IPS-18c (cell line): Measurements from ENCODE around the gene TSR3.

Source experiments
- H3K4me3 ChIP-seq: 2 replicates; pipeline ENCODE4 v1.7.0; 2013; ENCODE audit warnings: low read depth, mild to moderate bottlenecking, low read length, moderate library complexity; ENCODE audit not compliant: insufficient read depth
- H3K9me3 ChIP-seq: one replicate; pipeline ENCODE4 v1.6.1; 2013; ENCODE audit warnings: mild to moderate bottlenecking, low read length, moderate library complexity; ENCODE audit not compliant: control insufficient read depth, insufficient read depth

Gene TSR3

DNA sequence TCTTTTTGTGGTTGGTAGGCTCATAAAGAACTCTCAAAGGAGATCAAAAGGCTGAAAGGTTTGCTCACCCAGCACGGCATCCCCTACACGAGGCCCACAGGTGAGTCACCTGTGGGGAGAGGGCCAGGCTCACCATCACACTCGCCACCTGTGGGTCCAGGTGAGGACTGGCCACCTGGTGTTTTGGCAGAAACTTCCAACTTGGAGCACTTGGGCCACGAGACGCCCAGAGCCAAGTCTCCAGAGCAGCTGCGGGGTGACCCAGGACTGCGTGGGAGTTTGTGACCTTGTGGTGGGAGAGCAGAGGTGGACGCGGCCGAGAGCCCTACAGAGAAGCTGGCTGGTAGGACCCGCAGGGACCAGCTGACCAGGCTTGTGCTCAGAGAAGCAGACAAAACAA, 11.1 kb upstream of the TSR3 start:
- Histone ChIP-seq H3K9me3 (no peaks in the 10 kb centered on the region), H3K4me3 (no peak overlapping the region)

- no peak overlapping the region for H3K4me3 ChIP-seq
- H3K9me3 ChIP-seq, result no peaks in the 10 kb centered on the region
Measured at GRCh38 chr16:1361685-1362360, 10.1 kb upstream of the TSR3 start.

- Histone ChIP-seq H3K9me3 (no peaks in the 10 kb centered on the region), H3K4me3 (no peak overlapping the region)
Measured at GRCh38 chr16:1357906-1358566, 6.4 kb upstream of the TSR3 start.

GRCh38 chr16:1356061-1356900, 4.6 kb upstream of the TSR3 start:
- no peak overlapping the region for H3K4me3 ChIP-seq
- H3K9me3 ChIP-seq, result no peaks in the 10 kb centered on the region

DNA sequence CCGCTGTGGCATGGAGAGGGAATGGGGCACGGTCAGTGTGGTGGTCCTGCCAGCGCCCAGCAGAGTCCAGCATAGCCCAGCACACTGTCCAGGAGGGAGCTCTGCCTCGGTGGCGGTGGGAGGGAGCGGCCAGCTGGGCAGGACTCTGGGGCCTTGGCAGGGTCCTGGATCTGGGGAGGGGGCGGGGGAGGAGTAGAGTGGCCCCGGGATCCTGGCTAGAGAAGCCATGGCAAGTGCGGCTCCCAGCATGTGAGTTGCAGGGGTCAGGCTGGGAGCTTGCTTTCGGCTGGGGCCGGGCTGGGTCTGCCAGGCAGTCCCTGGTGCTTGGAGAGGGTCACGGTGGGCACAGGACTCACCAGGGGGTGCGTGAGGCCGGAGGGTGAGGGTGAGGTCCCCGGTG, 3.9 kb upstream of the TSR3 start:
- Histone ChIP-seq H3K4me3 (no peak overlapping the region), H3K9me3 (no peaks in the 10 kb centered on the region)

DNA sequence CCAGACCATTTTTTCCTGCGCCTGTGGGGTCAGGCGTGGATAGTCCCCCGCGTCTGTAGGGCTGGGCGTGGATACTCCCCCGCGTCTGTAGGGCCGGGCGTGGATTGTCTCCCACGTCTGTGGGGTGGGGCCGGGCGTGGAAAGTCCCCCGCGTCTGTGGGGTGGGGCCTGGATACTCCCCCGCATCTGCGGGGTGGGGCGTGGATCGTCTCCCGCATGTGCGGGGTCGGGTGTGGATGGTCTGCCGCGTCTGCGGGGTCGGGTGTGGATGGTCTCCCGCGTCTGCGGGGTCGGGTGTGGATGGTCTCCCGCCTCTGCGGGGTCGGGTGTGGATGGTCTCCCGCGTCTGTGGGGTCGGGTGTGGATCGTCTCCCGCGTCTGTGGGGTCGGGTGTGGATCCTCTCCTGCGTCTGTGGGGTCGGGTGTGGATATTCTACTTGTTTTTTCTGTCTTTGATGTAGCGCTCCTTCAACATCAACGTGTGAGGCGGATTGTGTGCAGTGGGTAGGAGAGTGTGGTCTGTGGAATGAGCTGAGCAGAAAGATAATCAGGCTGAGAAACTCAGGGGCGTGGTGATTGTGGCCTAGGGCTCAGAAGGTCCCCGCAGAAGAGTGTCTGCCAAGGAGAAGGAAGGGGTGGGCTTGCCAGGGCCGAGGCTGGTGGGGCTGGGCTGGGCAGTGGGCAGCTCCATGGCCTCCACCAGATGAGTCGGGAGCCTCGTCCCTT, 3.3 kb upstream of the TSR3 start:
- Histone ChIP-seq H3K9me3 (no peaks in the 10 kb centered on the region), H3K4me3 (no peak overlapping the region)

DNA sequence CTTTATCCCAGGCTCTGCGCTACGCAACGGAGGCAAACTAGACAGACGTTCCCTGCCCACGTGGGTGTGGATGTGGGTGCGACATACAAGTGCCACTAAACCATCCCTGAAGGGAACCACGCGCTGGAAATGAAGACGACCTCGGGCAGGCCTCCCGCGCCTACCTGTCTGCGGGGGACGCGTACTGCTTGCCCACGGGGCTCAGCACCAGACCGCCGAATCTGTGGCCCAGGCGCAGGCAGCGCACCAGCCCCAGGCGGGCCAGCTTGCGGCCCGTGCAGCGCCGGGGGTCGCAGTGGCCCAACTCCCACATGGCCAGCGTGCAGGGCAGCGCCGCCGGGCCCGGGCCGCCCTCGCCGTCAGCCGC, 480 bp downstream of the TSR3 start:
- Histone ChIP-seq H3K9me3 (no peaks in the 10 kb centered on the region), H3K4me3 (peak overlapping the region; percentile 95)

GRCh38 chr16:1350691-1351090, 987 bp downstream of the TSR3 start:
- Histone ChIP-seq H3K4me3 (peak overlapping the region; percentile 95), H3K9me3 (no peaks in the 10 kb centered on the region)

DNA sequence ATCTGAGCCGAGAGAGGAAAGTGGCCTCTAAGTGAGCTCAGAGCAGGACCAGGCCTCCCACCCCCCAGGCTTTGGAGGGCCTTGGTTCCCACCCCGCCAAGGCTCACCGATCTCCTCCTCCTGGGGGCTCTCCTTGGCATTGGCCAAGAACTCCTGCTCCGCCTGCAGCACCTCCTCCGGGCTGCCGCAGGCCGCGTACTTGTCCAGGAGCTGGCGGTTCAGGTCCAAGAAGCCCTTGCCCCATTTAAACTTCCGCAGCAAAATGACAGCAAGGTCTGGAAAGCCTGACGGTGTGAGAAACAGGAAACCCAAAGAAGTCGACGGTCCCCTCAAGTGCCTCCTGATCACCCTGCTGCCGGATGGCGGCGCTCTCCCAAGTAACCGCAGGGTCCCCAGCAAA, 1.7 kb downstream of the TSR3 start:
- no peaks in the 10 kb centered on the region for H3K9me3 ChIP-seq
- H3K4me3 ChIP-seq, result no peak overlapping the region

DNA sequence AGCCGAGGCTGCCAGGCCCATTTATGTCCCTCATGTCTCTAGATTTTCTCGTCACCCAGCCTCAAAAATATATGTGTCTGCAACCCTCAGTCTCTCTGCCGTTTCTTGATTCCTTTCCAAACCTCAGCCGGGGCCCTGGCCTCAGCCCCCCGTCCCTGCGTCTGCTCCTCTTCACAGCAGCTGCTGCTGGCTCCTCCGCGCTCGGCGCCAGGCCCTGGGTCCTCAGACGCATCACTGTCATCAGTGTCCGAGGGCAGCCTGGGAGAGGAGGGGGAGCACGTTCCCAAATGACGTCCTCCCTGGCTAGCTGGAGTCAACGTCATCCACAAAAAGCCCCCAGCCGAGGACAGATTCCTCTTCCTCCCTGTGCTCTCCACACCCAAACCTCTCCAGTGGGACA, 2.3 kb downstream of the TSR3 start:
- Histone ChIP-seq H3K4me3 (no peak overlapping the region), H3K9me3 (no peaks in the 10 kb centered on the region)

DNA sequence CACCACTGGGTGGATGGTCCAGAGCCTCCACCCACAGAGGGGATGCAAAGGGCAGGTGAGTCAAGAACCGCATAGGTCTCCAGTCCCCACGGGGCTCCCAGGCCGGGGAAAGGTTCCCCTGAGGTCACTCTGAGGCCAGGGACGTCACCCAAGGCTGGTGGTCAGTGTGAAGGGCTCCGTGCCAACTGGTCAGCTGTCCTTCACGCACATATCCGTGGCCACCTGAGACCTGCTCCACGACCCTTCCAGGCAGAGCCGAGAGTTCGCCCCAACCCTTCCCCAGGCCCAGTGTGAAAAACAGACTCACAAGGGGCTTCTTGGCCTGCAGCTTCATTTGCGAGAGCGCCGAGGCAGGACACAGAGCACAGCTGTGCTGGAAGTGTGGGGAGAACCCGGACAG, 2.8 kb downstream of the TSR3 start:
- Histone ChIP-seq H3K9me3 (no peaks in the 10 kb centered on the region), H3K4me3 (no peak overlapping the region)

DNA sequence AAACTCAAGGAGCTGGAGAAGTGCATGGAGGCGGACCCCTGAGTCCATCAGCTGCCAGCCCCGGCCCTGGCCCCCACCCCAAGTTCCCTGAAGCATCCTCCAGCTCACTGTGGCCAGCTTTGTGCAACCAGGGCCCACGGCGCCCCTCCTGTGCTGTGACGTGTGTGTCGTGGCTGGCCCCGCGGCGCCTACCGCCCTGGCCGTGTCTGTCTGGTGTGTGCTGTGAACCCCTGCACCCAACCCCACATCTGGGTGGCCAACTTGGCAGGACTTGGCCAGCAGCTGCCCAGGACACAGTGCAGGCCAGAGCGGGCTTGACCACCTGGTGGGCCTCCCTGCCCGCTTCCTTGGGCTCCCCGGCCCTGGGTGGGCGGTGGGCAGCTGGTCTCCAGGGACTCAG, 3.2 kb downstream of the TSR3 start:
- Histone ChIP-seq H3K4me3 (no peak overlapping the region), H3K9me3 (no peaks in the 10 kb centered on the region)

DNA sequence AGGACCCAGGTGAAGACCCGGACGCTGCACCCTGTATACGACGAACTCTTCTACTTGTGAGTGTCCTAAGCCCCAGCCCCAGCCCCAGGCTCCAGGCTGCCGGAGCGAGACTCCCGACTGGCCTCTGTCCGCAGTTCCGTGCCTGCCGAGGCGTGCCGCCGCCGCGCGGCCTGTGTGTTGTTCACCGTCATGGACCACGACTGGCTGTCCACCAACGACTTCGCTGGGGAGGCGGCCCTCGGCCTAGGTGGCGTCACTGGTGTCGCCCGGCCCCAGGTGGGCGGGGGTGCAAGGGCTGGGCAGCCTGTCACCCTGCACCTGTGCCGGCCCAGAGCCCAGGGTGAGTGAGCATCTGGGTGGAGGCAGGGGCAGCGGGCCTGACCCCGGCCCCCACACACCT, 3.7 kb downstream of the TSR3 start:
- no peak overlapping the region for H3K4me3 ChIP-seq
- H3K9me3 ChIP-seq, result no peaks in the 10 kb centered on the region

DNA sequence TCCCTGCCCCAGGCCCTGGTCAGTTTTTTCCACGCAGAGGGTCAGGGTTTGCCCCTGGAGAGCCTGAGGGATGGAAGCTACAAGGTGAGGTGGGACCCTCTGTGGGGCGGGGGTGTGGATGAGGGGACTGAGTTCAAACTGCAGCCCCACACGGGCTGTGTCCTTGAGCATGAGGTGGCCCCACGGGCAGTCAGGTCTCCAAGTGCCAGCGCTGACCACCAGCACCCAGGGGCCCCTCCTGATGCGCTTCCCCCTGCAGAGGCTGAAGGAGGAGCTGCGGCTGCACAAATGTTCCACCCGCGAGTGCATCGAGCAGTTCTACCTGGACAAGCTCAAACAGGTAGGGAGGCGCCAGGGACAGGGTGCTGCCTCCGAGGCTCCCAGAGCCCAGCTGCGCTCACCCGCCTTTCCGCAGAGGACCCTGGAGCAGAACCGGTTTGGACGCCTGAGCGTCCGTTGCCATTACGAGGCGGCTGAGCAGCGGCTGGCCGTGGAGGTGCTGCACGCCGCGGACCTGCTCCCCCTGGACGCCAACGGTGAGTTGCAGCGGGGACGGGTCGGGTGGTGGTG, 4.3 kb downstream of the TSR3 start:
- Histone ChIP-seq H3K4me3 (no peak overlapping the region), H3K9me3 (no peaks in the 10 kb centered on the region)

GRCh38 chr16:1346422-1347285, 5.0 kb downstream of the TSR3 start:
- no peak overlapping the region for H3K4me3 ChIP-seq
- H3K9me3 ChIP-seq, result no peaks in the 10 kb centered on the region

GRCh38 chr16:1345651-1346421, 5.8 kb downstream of the TSR3 start:
- no peak overlapping the region for H3K4me3 ChIP-seq
- H3K9me3 ChIP-seq, result no peaks in the 10 kb centered on the region
